AG08396 (cell line): Measurements from ENCODE around the gene SAMD4A.

Experiments
- DNase-seq: peaks from one replicate; pipeline ENCODE4 v3.0.0; 2012; ENCODE audit warnings: low spot score, mixed read lengths

The SAMD4A gene

GRCh38 chr14:54708161-54708560 lies 141.2 kb downstream of the SAMD4A start:
- no peak for DNase-seq

- DNase-seq: no peak
Measured at GRCh38 chr14:54708982-54709381, 142.1 kb downstream of the SAMD4A start.

GRCh38 chr14:54709444-54709843 lies 142.5 kb downstream of the SAMD4A start:
- DNase-seq: no peak

- no peak for DNase-seq
Measured at GRCh38 chr14:54709867-54710266, 142.9 kb downstream of the SAMD4A start.

GRCh38 chr14:54711312-54711711 lies 144.4 kb downstream of the SAMD4A start:
- no peak for DNase-seq

- DNase-seq: no peak
Measured at GRCh38 chr14:54711812-54712464, 145.0 kb downstream of the SAMD4A start.

GRCh38 chr14:54712465-54713200 lies 145.7 kb downstream of the SAMD4A start:
- DNase-seq: peak; percentile 39

GRCh38 chr14:54713379-54713778 lies 146.5 kb downstream of the SAMD4A start:
- DNase-seq: peak; percentile 63

- DNase-seq: no peak
Measured at GRCh38 chr14:54715239-54715638, 148.3 kb downstream of the SAMD4A start.

- DNase-seq: no peak
Measured at GRCh38 chr14:54715811-54716210, 148.9 kb downstream of the SAMD4A start.

- no peak for DNase-seq
Measured at GRCh38 chr14:54716862-54717261, 149.9 kb downstream of the SAMD4A start.

GRCh38 chr14:54718046-54718445 lies 151.1 kb downstream of the SAMD4A start:
- DNase-seq: no peak

- DNase-seq: no peak
Measured at GRCh38 chr14:54719406-54719805, 152.5 kb downstream of the SAMD4A start.

GRCh38 chr14:54722791-54723432 lies 156.0 kb downstream of the SAMD4A start:
- DNase-seq: peak; percentile 22

- no peak for DNase-seq
Measured at GRCh38 chr14:54724123-54724522, 157.2 kb downstream of the SAMD4A start.

- DNase-seq: no peak
Measured at GRCh38 chr14:54724676-54725325, 157.9 kb downstream of the SAMD4A start.

- DNase-seq: no peak
Measured at GRCh38 chr14:54725998-54726397, 159.1 kb downstream of the SAMD4A start.

GRCh38 chr14:54727929-54728328 lies 161.0 kb downstream of the SAMD4A start:
- no peak for DNase-seq

GRCh38 chr14:54728700-54729527 lies 162.0 kb downstream of the SAMD4A start:
- DNase-seq: no peak

- peak; percentile 22 for DNase-seq
Measured at GRCh38 chr14:54730156-54730961, 163.4 kb downstream of the SAMD4A start.

- no peak for DNase-seq
Measured at GRCh38 chr14:54734966-54735365, 168.0 kb downstream of the SAMD4A start.
